ENCODE data around the gene CAPN9.
"Not testable (repeated sequence)": the region's sequence is repeated elsewhere in the genome, so short reads cannot be mapped to it uniquely, and the experiment has no call there.

The CAPN9 gene

GRCh38 chr1:230747890-230748800 is 957 bp downstream of the CAPN9 start:
- DNase-seq, result peak; percentile 65

DNA sequence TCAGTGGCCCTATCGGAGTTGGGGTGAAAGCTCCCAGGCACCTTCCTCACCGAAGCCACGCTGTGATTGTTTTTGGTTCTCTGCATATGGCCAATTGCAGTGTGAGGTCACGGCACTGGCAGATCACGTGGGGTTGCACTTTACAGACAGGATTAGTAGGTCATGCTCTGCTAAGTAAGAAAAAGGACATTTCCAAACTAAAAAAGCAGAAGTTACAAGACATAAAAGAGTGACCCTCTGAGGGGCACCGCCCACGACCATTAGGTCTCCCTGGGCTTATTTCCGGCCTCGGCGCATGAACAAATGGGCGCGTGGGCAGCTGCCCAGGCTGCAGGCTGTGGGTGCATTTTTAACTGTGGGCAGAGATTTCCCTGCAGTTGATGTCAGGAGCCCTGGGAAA is 2.0 kb downstream of the CAPN9 start:
- DNase-seq, result peak; percentile 18

DNA sequence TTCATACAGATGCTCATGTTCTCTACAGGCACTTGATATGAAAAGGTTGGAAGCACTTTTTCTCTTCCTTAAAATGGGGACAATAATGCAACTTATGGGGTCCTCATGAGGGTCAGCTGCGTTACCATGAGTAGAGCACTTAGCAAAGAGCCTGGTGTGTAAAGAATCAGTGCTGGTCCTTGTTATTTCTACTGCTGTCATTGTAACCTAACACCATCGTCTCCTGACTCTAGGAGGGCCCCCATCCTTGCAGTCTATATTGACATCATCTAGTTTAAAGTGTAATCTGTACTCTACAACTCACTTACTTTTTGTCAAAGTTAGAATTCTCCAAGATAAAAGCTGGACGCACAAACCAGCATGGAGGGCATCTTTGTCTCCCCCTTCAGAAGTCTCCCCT is 2.4 kb downstream of the CAPN9 start:
- DNase-seq, result no peak

GRCh38 chr1:230750576-230750975 is 3.4 kb downstream of the CAPN9 start:
- DNase-seq, result no peak

DNA sequence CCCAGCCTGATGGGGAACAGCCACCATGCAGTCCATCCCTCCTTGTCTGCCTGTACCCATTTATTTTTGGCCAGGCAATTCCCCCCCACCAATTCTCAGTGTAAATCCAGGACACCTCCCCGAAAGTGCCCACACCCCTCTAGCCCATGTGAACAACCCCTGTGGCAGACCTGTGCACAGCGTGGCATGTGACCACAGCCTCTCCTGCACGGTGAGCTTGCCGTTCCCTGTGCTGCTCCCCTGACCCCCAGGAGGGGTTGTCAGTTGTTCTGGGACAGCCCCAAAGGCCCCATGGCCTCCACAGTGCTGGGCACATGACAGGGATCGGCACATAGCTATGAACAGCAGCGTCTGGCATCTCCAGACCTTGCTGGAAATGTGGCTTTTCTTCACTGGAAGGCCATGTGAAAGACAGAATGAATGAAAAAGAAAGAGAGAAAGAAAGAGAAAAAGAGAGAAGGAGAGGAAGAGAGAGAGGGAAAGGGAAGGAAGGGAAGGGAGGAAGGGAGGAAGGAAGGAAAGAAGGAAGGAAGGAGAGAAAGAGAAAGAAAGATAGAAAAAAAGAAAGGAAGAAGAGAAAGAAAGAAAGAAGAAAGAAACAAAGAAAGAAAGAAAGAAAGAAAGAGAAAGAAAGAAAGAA is 3.9 kb downstream of the CAPN9 start:
- DNase-seq, result no peak

DNA sequence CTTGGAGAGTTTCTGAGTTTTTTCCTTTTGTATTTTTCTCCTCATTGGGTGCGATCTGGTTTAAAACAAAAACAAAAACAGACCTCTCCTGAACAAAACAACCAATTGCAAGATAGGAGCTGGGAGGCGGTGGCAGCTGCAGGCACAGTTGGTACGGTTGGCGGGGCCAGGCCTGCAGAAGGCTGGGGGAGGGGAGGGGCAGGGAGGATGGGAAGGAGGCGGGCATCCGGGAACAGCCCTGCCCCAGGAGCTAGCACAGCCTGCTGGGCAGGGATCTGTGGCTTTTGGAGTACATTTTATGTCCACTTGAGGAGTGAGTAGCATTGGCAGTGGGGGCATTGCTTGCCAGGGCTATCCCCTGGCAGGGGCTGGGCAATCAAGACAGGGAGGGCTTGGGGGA is 5.2 kb downstream of the CAPN9 start:
- peak; percentile 89 for DNase-seq

DNA sequence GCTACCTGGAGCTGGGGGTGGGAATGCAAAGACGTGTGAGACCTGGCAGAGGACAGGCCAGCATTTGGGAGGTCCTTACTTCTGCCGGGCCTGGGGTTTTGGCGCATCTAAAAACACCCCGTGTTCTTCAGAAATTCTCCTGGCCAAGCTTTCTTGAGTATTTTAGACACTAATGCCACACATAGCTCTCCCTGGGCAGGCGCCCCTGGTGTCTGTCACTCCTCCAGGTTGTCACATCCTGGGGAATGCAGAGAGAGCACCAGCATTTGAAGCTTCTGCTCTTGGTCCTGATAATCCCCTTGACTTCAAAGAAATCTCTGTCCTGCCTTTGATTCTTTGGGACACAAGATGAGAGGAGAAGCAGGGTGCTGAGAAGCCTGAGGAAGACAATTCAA is 6.0 kb downstream of the CAPN9 start:
- DNase-seq, result no peak

GRCh38 chr1:230753586-230754251 is 6.5 kb downstream of the CAPN9 start:
- DNase-seq, result peak; percentile 67

GRCh38 chr1:230754796-230755195 is 7.6 kb downstream of the CAPN9 start:
- DNase-seq, result no peak

DNA sequence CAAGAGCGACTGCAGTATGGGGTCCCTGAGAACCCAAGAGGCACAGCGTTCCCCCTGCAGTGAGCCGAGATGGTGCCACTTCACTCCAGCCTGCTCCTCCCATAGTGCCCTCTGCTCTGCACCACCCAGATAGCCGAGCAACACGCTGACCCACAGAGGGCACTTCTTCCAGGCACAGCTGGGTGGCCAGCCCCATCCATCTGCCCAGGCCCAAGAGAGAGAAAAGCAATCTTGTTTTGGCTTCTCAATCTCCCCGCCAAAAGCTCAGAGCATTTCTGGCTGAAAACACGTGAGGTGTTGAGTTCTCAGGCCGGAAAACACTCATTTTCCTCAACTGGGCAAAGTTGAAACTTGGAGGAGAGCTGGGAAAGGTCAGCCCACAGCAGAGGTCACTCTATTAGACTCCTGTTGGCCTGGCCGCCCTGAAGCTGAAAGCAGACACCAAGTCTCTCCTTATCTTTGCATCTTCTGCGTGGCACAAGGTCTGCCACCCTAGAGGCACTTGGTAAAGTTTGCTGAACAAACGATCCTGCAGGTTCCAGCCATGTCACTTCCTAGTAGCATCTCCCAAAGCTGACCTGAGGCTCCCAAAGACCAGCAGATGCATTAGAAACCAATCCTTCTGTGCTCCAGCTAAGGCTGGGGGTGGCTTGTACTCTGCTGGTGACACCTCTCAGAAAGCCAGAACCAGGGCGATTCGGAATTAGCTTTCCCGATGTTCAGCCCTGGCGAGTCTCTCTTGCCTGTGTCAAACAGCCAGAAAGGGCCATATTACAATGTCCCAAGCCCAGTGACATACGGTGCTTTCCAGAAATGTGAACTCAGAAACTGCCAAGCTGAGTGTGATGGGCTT is 10.9 kb downstream of the CAPN9 start:
- no peak for DNase-seq

DNA sequence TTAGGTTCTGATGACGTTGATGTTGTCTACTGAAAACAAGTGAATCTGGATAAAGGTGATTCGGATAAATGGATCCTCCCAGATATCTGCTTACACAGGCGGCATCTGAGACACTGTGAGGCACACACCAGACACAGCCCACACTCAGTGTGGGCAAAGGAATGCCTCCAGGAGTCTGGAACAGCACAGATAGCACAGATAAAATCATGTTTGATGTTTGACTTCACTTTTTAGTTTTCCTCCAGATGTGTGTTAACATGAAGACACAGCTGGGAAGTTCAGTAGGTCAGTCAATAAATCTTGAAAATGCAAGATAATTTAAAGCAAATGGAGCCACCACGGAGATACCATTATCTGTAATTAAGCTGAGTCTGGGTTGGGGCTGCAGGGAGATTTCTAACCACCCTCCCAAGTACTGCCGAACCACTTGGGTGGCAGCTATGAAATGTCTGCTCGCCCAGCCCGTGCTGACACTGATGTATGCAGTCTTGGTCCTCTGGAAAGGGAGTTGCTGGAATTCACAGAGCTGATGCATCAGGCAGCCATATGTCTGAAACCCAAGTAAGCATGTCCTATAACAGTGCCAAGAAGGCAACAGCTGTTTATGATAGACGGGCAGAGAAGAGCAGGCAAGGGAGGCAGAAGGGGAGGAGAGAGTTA is 11.7 kb downstream of the CAPN9 start:
- DNase-seq, result no peak

GRCh38 chr1:230759369-230760065 is 12.3 kb downstream of the CAPN9 start:
- DNase-seq, result no peak

- no peak for DNase-seq
Measured at GRCh38 chr1:230760360-230760827, 13.2 kb downstream of the CAPN9 start.

- DNase-seq, result no peak
Measured at GRCh38 chr1:230761443-230762167, 14.4 kb downstream of the CAPN9 start.

DNA sequence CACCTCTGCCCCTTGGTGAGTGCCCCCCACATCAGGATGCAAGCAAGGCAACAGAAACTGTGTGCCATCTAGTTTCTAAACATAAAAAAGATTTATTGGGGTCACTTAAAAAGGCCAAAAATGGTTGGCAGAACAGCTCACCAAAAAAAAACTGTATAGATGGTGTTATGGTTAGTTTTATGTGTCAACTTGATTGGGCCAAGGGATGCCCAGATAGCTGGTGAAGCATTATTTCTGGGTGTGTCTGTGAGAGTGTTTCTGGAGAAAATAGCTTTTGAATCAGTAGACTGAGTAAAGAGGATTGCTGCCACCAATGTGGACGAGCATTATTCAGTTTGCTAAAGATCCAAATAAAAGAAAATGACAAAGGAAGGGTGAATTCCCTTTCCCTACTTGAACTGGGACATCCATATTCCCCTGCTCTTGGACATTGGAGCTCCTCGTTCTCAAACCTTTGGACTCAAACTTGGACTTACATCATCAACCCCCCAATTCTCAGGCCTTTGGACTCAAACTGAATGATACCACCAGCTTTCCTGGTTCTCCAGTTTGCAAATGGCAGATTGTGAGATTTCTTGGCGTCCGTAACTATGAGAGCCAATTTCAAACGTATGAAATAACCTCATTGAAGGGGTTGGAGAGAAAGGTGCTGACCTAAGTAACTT is 16.9 kb downstream of the CAPN9 start:
- DNase-seq, result no peak

- no peak for DNase-seq
Measured at GRCh38 chr1:230766318-230766717, 19.1 kb downstream of the CAPN9 start.

GRCh38 chr1:230767859-230768612 is 20.8 kb downstream of the CAPN9 start:
- DNase-seq, result not testable (repeated sequence)

- DNase-seq, result no peak
Measured at GRCh38 chr1:230768903-230769570, 21.8 kb downstream of the CAPN9 start.

GRCh38 chr1:230770317-230770716 is 23.1 kb downstream of the CAPN9 start:
- no peak for DNase-seq
